ENCODE results near the gene RAD51B. TPM values are rescaled to one million over a fixed set of nuclear protein-coding genes. Genes with fewer than 3 reads are reported as not detected.

Gene RAD51B
- total and polyA plus RNA-seq, 9 of the 15 experiments (the other 6 are each of a cell fraction or from before 2014, with no cell fraction given): 8.5 to 17.3 (median 11.3) TPM

DNA sequence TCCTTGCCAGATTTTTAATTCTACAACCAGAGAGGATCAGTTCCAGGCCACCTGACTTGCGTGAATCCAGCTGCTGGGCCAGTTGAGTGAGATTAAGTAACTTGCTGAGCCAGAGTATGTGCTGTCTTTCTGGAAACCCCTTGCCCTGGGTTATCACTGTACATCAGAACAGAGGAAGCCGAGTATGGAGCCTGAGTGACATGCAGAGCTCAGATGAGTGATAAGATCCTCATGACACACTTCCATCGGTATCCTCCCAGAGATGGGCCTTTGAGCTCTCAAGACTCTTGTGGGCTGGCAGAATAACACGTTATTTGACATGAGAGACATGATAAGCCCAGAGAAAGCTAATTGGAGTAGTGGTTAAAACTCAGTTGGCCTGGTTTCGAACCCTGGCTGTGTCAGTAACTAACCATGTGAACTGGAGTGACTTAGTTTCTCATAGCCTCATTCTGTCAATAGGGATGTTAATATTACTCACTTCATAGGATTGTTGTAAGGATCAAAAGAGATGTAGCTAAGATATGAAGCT lies 585.1 kb downstream of the RAD51B start:
- Histone ChIP-seq H3K4me3 (no peak overlapping the region), H3K4me2 (ENCODE audit: insufficient read depth, low read length) (no peak overlapping the region), H3K4me1 (replicated peaks in 1 of 2; ENCODE audit: control insufficient read depth in 2 of 2, insufficient read depth in 2 of 2, low read length in 2 of 2) (peaks cover 0 to 10% of the 10 kb centered on the region in 2 experiments; a peak in 3 of 5 replicates), H3K79me2 (ENCODE audit: control insufficient read depth, insufficient read depth, low read length) (no peaks in the 10 kb centered on the region), H3K9me3 (replicated peaks; ENCODE audit: control insufficient read depth, insufficient read depth, low read depth, low read length) (no peaks in the 10 kb centered on the region), H2AFZ (ENCODE audit: low read depth, low read length) (no peak overlapping the region), H3K27ac (ENCODE audit: extremely low read depth, low read depth, low read length) (no peak overlapping the region), H3K27me3 (ENCODE audit: control insufficient read depth in 2 of 2, insufficient read depth in 2 of 2, low read length in 2 of 2) (no peaks in the 10 kb centered on the region), H4K20me1 (replicated peaks; ENCODE audit: control insufficient read depth, insufficient read depth, low read length) (no peaks in the 10 kb centered on the region), H3K36me3 (ENCODE audit: control insufficient read depth, insufficient read depth, low read length) (no peaks in the 10 kb centered on the region), H3K9me1 (ENCODE audit: control insufficient read depth, insufficient read depth, low read length) (no peaks in the 10 kb centered on the region), H3K9ac (ENCODE audit: insufficient read depth in 1 of 2, low read depth in 2 of 2, low read length in 2 of 2) (no peak overlapping the region)
- BruUV-seq (replicated peaks): no TSS peak
- ATAC-seq: peak; percentile 39; the same call in 1 of the 3 replicates
- ChIA-PET CTCF (ENCODE audit: low intra/inter-chr PET ratio) (no interaction called here), POLR2A (interaction anchor here (0.8 to 0.9 kb wide), 3 partner anchors 9 to 13 kb away, joined by 3 to 4 read pairs (median 3); no protein-coding TSS in a partner anchor)
- intact Hi-C loops (cut with micrococcal nuclease) (loop anchor here (10.0 kb wide), 1 partner anchor 110 kb away; no protein-coding TSS in a partner anchor), in situ Hi-C loops (cut with MboI) (no loop called here)
- DNase-seq (ENCODE audit: extremely low read depth in 1 of 4, low spot score in 3 of 4): peak in 2 of 4 experiments; percentile 8 to 55
- peak; percentile 44 for FAIRE-seq
- WGBS (ENCODE audit: insufficient coverage, low coverage, missing lambda C conversion rate): 4% methylated on average over 5 of the region's 5 CpGs
- TF ChIP-seq KDM1A (IDR thresholded peaks at IDR 0.05): peak; percentile 21 to 27; a peak in 2 of 4 replicates
- peak; percentile 68 for TF ChIP-seq CBFA2T3 (IDR thresholded peaks at IDR 0.05)
- TF ChIP-seq ZNF707 (CRISPR knock-in tag; conservative IDR thresholded peaks at IDR 0.05): no peak
- no peak for TF ChIP-seq ZNF445 (CRISPR knock-in tag; IDR thresholded peaks at IDR 0.05; ENCODE audit: low read depth)
- TF ChIP-seq RUNX1 (IDR thresholded peaks at IDR 0.05; ENCODE audit: low read depth): no peak
- TF ChIP-seq TEAD2 (tag; IDR thresholded peaks at IDR 0.05): no peak
- no peak for TF ChIP-seq HNRNPL (IDR thresholded peaks at IDR 0.05; ENCODE audit: low read depth, low read length)
- TF ChIP-seq ATF1 (CRISPR knock-in tag; IDR thresholded peaks at IDR 0.05): no peak
- TF ChIP-seq ATF1 (tag; IDR thresholded peaks at IDR 0.05): peak; percentile 30; the same call in 1 of the 2 replicates
- no peak for TF ChIP-seq KHSRP (IDR thresholded peaks at IDR 0.05)
- no peak for TF ChIP-seq ZNF408 (CRISPR knock-in tag; IDR thresholded peaks at IDR 0.05; ENCODE audit: low read depth)
- no peak for TF ChIP-seq KDM5B (IDR thresholded peaks at IDR 0.05; ENCODE audit: insufficient replicate concordance, low read depth, low read length)
- TF ChIP-seq PBX2 (CRISPR knock-in tag; IDR thresholded peaks at IDR 0.05; ENCODE audit: low read depth): 0 out of 2 replicates have a peak, but pooled peaks have one; percentile 47
- TF ChIP-seq PBX2 (tag; conservative IDR thresholded peaks at IDR 0.05; ENCODE audit: low read depth): 0 out of 2 replicates have a peak, but pooled peaks have one; percentile 52
- TF ChIP-seq ZNF165 (CRISPR knock-in tag; IDR thresholded peaks at IDR 0.05; ENCODE audit: borderline replicate concordance): no peak
- TF ChIP-seq, protein P1, sequence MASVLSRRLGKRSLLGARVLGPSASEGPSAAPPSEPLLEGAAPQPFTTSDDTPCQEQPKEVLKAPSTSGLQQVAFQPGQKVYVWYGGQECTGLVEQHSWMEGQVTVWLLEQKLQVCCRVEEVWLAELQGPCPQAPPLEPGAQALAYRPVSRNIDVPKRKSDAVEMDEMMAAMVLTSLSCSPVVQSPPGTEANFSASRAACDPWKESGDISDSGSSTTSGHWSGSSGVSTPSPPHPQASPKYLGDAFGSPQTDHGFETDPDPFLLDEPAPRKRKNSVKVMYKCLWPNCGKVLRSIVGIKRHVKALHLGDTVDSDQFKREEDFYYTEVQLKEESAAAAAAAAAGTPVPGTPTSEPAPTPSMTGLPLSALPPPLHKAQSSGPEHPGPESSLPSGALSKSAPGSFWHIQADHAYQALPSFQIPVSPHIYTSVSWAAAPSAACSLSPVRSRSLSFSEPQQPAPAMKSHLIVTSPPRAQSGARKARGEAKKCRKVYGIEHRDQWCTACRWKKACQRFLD (CRISPR knock-in tag; IDR thresholded peaks at IDR 0.05): no peak
- TF ChIP-seq, protein P2, sequence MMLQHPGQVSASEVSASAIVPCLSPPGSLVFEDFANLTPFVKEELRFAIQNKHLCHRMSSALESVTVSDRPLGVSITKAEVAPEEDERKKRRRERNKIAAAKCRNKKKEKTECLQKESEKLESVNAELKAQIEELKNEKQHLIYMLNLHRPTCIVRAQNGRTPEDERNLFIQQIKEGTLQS (IDR thresholded peaks at IDR 0.05): no peak
- TF ChIP-seq, protein P2 (CRISPR knock-in tag; conservative IDR thresholded peaks at IDR 0.05): no peak
- no peak for TF ChIP-seq NCOA1 (IDR thresholded peaks at IDR 0.05; ENCODE audit: low read depth)
- TF ChIP-seq HEY1 (CRISPR knock-in tag; IDR thresholded peaks at IDR 0.05; ENCODE audit: borderline replicate concordance): no peak

All from K562 (cell line).